Central memory CD4-positive, alpha-beta T cell (primary cell): ENCODE measurements around the gene HEBP1.
"Not testable (repeated sequence)": the region's sequence is repeated elsewhere in the genome, so short reads cannot be mapped to it uniquely, and the experiment has no call there.

ENCODE experiments used
- DNase-seq: peaks from one replicate; pipeline ENCODE4 v3.0.0; 2022
- total RNA-seq, 3 experiments: gene quantifications; one replicate each; lab custom pipeline; 2026; lab: John Stamatoyannopoulos, UW

The HEBP1 gene
- 2.0 to 2.6 (median 2.1) reads per million in 3 experiments for total RNA-seq

DNA sequence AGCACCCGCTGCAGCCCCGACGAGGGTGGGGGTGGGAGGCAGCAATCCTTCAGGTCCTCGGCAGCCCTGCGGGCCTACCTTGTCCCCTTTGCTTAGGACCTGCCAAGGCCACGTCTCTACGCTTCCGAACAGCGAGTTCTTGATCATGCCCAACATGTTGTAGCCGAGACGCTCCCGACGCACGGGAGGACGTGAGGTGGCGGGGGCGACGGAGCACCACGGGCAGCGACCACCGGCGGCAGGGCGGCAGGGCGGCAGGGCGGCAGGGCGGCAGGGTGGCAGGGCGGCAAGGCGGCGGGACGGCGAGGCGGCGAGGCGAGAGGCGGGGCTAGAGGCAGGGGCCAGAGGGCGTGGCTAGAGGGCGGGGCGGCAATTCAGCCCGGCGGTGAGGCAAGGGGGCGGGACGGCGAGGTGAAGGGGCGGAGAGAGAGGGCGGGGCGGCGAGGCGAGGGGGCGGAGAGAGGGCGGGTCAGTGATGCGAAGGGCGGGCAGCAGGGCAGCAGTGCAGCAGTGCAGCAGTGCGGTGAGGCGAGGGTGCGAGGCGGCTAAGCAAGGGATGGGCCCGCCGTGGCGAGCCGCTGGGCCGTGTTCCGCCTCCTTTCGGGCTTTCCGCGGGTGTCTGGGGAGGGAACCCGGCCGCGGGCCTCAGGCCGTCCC, at the start of gene HEBP1:
Gene HEBP1 (minus strand): TSS at position 307 of the 657 bp plus-strand sequence. CDS start 151 bp downstream, at position 156.
- DNase-seq, result peak; percentile 91

DNA sequence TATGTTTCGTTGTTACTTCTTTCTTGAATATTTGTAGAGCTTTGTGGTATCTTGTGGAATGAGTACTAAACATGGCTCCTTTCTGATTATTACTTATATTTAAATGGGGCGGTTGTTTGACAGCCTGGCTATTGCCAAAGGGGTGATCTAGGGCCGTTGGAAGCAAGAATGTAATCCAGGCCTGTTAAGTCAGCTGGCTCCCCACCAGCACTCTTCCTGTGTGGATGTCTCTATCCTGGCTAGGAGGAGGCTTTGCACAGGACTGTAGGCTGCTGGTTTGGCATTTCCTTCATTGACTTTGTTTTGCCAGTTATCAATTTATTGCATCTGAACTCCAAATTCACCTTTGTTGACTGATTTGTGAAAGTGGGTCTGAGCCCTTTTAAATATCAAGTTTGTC, 49.8 kb upstream of the HEBP1 start:
- no peak for DNase-seq

DNA sequence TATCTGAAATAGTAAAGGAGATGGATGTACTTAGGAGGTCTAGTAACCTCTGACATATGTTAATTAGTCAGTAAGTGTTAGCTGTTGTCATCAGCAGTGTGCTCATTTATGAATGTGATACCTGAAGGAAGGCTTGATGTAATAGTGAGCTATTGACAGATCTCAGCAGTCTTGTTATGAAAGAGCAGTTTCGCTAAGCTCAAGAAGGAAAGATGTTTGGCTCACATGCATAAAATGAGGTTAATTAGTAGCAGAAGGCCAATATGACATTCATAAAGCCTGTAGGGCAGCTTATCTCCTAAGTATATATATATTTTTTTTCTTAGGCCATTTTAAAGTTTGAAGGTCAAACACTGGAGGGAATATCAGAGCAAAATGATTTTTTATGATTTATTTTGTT, 46.9 kb upstream of the HEBP1 start:
- no peak for DNase-seq

DNA sequence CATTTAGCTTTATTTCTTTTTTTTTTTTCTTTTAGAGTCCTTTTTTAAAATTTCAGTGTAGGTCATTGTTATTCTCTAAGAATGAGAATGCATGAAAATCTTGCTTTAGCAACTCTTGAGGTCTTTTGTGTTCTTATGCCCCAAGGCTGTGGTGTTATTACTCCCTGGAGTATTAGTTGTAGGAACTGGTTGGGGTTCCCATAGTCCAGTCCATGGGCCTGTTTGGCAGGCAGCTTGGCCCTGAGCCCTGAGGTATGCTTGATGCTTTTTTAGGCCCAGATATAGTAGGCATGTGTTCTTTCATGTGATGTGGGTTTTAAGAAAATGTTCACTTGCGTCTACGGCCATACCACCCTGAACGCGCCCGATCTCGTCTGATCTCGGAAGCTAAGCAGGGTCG, 45.8 kb upstream of the HEBP1 start:
- DNase-seq, result no peak

DNA sequence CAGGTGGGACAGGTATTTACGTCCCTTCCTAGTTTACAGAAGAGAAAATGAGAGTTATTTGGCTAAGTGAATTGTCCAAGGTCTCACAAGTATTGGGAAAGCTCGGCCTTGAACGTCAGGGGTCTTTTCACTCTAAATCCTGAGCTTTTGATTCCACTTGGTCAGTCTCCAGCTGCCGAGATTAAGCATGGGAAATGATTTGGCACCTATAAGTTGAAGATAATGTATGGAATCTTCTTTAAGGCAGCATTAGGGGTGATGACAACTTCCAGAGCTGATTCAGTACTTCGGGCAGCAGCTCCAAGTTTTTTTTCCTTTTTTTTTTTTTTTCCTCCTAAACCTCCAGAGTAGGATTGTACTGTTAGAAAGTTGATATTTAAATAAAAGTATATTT, 44.8 kb upstream of the HEBP1 start:
- DNase-seq, result no peak

DNA sequence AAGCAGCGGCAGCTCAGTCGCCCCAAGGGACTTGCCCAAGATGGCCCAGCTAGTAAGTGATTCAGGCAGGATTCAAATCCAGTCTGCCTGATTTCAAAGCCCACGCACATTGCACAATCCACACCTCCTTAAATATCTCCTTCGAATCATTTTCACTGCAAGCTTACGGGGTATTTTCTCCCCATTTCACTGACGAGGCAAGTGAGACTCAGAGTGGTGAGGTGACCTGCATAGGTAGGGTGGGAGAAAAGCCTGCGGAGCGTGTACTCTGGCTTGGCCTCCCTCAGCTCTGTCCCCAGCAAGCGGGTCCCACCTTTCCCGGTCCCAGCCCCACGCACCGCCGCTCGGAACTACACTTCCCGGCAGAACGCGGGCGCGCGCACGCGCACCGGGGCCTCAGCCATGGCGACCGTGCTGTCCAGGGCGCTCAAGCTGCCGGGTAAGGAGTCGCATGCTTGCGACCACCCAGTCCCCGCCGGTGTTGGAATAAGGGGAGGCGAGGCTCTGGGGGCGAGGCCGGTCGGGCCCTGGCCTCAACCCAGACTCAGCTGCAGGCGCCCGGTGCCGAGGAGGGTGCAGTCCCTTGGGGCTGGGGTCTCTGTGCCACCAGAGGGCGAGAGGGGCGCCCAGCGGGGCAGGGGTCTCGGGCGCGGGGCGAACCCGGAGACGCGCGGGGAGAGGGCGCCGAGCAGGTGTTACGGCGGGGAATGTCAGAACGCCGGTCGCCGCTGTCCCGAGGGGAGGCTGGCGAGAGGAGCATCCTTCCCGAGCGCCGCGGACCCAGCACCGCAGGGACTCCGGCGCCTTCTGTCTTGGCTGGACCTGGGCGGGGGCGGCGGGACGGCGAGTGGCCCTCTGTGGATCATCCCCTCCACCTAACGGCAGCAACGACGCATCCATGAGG, 44.2 kb upstream of the HEBP1 start, which contains the start of gene FAM234B:
Gene FAM234B (plus strand): TSS at position 380 of the 904 bp plus-strand sequence. CDS start 23 bp downstream, at position 403.
- peak; percentile 46 for DNase-seq

GRCh38 chr12:13042666-13043230, 42.7 kb upstream of the HEBP1 start:
- DNase-seq, result no peak

DNA sequence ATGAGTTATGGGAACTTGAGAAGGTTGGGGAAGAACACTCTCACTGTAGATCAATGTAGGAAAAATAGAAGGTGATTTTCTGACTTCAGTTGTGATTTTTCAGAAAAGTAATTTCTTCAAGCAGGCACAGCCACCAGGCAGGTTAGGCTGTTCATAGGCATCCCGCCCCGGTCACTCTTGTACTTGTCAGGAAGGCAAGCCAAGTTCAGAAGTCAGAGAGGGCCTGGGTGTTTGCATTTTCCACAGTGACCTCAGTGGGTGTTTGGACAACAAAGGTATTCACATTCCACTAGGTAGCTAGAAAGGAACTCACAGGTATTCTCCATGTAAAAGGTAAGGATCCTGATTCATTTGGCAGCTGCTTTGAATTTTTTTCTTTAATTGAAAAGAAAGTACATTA, 41.2 kb upstream of the HEBP1 start:
- DNase-seq, result no peak

GRCh38 chr12:13039328-13039956, 39.4 kb upstream of the HEBP1 start:
- DNase-seq, result no peak

DNA sequence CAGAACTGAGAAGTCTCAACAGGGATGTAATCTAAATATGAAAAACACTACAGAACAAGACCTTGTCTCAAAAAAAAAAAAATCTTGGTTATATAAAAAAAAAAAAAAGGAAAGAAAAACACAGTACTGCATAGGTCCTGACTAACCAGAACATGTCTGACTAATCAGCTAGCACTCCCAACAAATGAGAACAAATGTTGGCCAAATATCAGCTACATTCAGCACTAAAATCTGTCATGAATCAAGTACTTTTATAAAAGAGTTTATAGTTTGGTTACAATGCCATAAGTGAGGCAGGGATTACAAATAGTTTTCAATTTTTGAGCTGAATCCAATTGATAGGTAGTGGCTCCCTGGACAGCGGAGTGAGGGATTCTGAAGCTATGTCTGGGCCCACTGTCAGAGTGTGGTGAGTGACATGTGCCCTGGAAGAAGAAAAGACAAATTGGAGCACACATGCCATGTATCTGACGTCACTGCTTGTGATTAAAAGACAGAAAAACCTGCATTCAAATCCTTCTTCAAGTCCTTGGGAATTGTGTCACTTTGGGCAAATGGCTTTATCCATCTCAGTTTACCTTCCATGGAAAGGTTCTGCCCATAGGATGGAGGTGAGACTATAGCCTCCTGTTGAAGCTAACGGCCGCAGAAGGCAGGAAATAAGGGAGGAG, 38.6 kb upstream of the HEBP1 start:
- DNase-seq, result no peak

- no peak for DNase-seq
These were observed 36.8 kb upstream of the HEBP1 start for GRCh38 chr12:13036881-13037280.

DNA sequence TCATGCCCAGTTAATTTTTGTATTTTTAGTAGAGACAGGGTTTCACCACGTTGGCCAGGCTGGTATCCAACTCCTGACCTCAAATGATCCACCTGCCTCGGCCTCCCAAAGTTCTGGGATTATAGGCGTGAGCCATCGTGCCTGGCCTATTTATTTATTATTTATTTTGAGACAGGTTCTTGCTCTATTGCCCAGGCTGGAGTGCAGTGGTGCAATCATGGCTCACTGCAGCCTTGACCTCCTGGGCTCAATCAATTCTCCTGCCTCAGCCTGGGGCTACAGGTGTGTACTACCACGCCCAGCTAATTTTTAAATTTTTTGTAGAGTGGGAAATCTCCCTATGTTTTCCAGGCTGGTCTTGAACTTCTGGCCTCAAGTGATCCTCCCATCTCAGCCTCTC, 35.3 kb upstream of the HEBP1 start:
- not testable (repeated sequence) for DNase-seq

- DNase-seq, result no peak
These were observed 33.4 kb upstream of the HEBP1 start for GRCh38 chr12:13033476-13033875.

DNA sequence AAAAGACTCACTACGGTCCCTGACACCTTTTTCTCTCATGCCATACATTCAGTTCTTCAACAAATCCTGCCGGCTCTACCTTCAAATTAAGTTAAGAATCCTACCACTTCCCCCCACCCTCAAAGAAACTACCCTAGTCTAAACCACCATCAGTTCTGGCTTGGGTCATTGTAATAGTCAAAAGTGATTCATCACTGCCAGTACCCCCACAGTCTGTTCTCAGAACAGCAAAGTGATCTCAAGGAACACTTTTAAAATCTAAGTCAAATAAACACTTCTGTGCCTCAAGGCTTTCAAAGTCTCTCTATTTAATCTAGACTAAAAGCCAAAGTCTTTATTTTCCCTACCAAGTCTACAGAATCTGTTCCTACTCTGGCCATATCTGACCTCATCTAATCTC, 32.1 kb upstream of the HEBP1 start:
- DNase-seq, result no peak

- no peak for DNase-seq
These were observed 30.7 kb upstream of the HEBP1 start for GRCh38 chr12:13030541-13031291.

GRCh38 chr12:13028825-13029570, 28.9 kb upstream of the HEBP1 start:
- DNase-seq, result no peak

GRCh38 chr12:13027508-13027907, 27.4 kb upstream of the HEBP1 start:
- DNase-seq, result no peak

GRCh38 chr12:13027032-13027431, 27.0 kb upstream of the HEBP1 start:
- no peak for DNase-seq

DNA sequence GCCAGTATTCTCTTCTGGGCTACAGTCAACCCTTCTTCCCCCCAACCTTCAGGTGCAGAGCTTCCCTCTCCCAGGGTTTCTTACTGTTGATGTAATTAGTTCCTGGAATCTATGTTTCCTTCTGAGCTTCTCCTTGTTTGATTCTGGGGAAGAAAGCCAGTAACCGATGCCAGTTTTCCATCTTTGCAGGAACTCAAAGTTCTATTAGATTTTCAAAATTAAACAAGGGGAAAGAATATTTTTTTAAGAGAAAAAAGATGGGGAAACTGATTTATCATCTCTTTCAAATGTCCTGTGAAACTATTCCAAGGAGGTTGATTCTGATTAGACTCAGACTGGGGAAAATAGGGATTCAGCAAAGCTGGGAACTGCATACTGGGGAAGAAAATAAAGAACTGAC, 26.2 kb upstream of the HEBP1 start:
- no peak for DNase-seq

DNA sequence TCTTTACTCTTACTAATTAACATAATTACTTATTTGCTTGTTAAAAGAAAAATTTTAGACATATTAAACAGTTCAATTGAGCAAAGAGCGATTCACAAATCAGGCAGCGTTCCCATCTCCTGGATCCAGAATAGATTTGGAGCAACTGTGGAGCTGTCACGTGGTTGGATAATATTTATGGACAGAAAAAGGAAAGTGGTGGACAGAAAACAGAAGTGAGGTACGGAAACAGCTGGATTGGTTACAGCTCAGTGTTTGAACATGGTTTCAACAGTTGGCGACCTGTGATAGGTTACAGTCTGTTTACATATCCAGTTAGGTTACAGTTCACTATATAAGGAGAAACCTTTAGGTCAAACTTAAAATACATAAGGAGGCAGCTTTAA, 24.5 kb upstream of the HEBP1 start:
- DNase-seq, result no peak
